ENCODE results near the gene PTPRG. TPM values are rescaled to one million over a fixed set of nuclear protein-coding genes. Genes with fewer than 3 reads are reported as not detected.

Gene PTPRG
- total RNA-seq, 1 experiment from 2014 or later: 32.1 TPM

GRCh38 chr3:61582287-61582686, 20.9 kb downstream of the PTPRG start:
- Histone ChIP-seq H3K79me2 (ENCODE audit: insufficient read depth, low read length) (peaks cover 50% of the 10 kb centered on the region), H3K9me2 (ENCODE audit: insufficient read depth) (no peaks in the 10 kb centered on the region), H3K4me1 (ENCODE audit: control insufficient read depth in 1 of 2, insufficient read depth in 2 of 2, low read length in 2 of 2) (no peaks in the 10 kb centered on the region; a peak in 1 of 4 replicates), H3K27ac (ENCODE audit: low read depth, low read length) (no peak overlapping the region), H3K4me2 (ENCODE audit: low read length) (no peak overlapping the region), H3K27me3 (ENCODE audit: insufficient read depth, low read length) (no peaks in the 10 kb centered on the region), H3K4me3 (replicated peaks in 1 of 2; ENCODE audit: low read depth in 1 of 2, low read length in 2 of 2) (no peak overlapping the region), H3K9ac (ENCODE audit: low read length) (no peak overlapping the region), H3K9me3 (ENCODE audit: control insufficient read depth in 1 of 2, insufficient read depth in 1 of 2, low read depth in 1 of 2, low read length in 2 of 2) (no peaks in the 10 kb centered on the region), H4K20me1 (ENCODE audit: insufficient read depth) (no peaks in the 10 kb centered on the region; the same call in 1 of the 2 replicates), H3K36me3 (ENCODE audit: control insufficient read depth in 1 of 2, insufficient read depth in 2 of 2, low read length in 2 of 2) (no peaks in the 10 kb centered on the region), H2AFZ (ENCODE audit: low read depth, low read length, poor library complexity, severe bottlenecking) (no peak overlapping the region)
- DNase-seq (ENCODE audit: low read depth, low spot score) (no peak), ATAC-seq (no peak)
- no peak for TF ChIP-seq EGR1 (IDR thresholded peaks at IDR 0.05; ENCODE audit: low read depth)
- no peak for TF ChIP-seq SIN3A (IDR thresholded peaks at IDR 0.05; ENCODE audit: low read depth)
- TF ChIP-seq ZBTB33 (IDR thresholded peaks at IDR 0.05; ENCODE audit: extremely low read depth, insufficient replicate concordance, low read length): no peak
- TF ChIP-seq EZH2 (IDR thresholded peaks at IDR 0.05): no peak
- TF ChIP-seq POLR2AphosphoS5 (IDR thresholded peaks at IDR 0.05; ENCODE audit: low read depth, low read length): no peak
- TF ChIP-seq SRF (IDR thresholded peaks at IDR 0.05; ENCODE audit: low read depth): no peak
- intact Hi-C loops (cut with micrococcal nuclease): no loop called here
- RAD21 ChIA-PET (ENCODE audit: low non-redundant PET in 1 of 2, low total read pairs in 2 of 2, uncharacterized antibody in 2 of 2, unreplicated experiment in 2 of 2): no interaction called here
- POLR2A ChIA-PET: no interaction called here
- CTCF ChIA-PET: no interaction called here
- no TSS peak for BruUV-seq (replicated peaks)

GRCh38 chr3:61582846-61583245, 21.5 kb downstream of the PTPRG start:
- Histone ChIP-seq H4K20me1 (ENCODE audit: insufficient read depth) (no peaks in the 10 kb centered on the region; the same call in 1 of the 2 replicates), H2AFZ (ENCODE audit: low read depth, low read length, poor library complexity, severe bottlenecking) (no peak overlapping the region), H3K36me3 (ENCODE audit: control insufficient read depth in 1 of 2, insufficient read depth in 2 of 2, low read length in 2 of 2) (no peaks in the 10 kb centered on the region), H3K4me1 (ENCODE audit: control insufficient read depth in 1 of 2, insufficient read depth in 2 of 2, low read length in 2 of 2) (no peaks in the 10 kb centered on the region; a peak in 1 of 4 replicates), H3K27ac (ENCODE audit: low read depth, low read length) (no peak overlapping the region), H3K9me2 (ENCODE audit: insufficient read depth) (no peaks in the 10 kb centered on the region), H3K27me3 (ENCODE audit: insufficient read depth, low read length) (no peaks in the 10 kb centered on the region), H3K79me2 (ENCODE audit: insufficient read depth, low read length) (peaks cover 45% of the 10 kb centered on the region), H3K9ac (ENCODE audit: low read length) (no peak overlapping the region), H3K4me3 (replicated peaks in 1 of 2; ENCODE audit: low read depth in 1 of 2, low read length in 2 of 2) (no peak overlapping the region), H3K9me3 (ENCODE audit: control insufficient read depth in 1 of 2, insufficient read depth in 1 of 2, low read depth in 1 of 2, low read length in 2 of 2) (no peaks in the 10 kb centered on the region), H3K4me2 (ENCODE audit: low read length) (no peak overlapping the region)
- DNase-seq (ENCODE audit: low read depth, low spot score) (no peak), ATAC-seq (no peak)
- intact Hi-C loops (cut with micrococcal nuclease): no loop called here
- TF ChIP-seq ZBTB33 (IDR thresholded peaks at IDR 0.05; ENCODE audit: extremely low read depth, insufficient replicate concordance, low read length) (no peak), EGR1 (IDR thresholded peaks at IDR 0.05; ENCODE audit: low read depth) (no peak), JUND (IDR thresholded peaks at IDR 0.05) (no peak), FOSL1 (IDR thresholded peaks at IDR 0.05; ENCODE audit: low read depth) (no peak), TCF7L2 (IDR thresholded peaks at IDR 0.05; ENCODE audit: borderline replicate concordance, extremely low read depth, insufficient read depth, insufficient read length) (no peak)
- ChIA-PET CTCF (no interaction called here), RAD21 (ENCODE audit: low non-redundant PET in 1 of 2, low total read pairs in 2 of 2, uncharacterized antibody in 2 of 2, unreplicated experiment in 2 of 2) (no interaction called here), POLR2A (no interaction called here)
- no TSS peak for BruUV-seq (replicated peaks)
